Mucosa of rectum (tissue), 2 donors: ENCODE measurements around the gene KISS1.
"Not testable (repeated sequence)": the region's sequence is repeated elsewhere in the genome, so short reads cannot be mapped to it uniquely, and the experiment has no call there.

ENCODE experiments used
- H3K27ac ChIP-seq, 2 donors: one replicate each; pipeline ENCODE4 v1.7.0; 2013; ENCODE audit warnings: inconsistent platforms in 2 of 2, low read depth in 2 of 2, low read length in 2 of 2
- H3K27me3 ChIP-seq, 2 donors: one replicate each; pipeline ENCODE4 v1.7.0; 2013; ENCODE audit warnings: low read length in 2 of 2; ENCODE audit not compliant: control insufficient read depth in 2 of 2, insufficient read depth in 2 of 2
- H3K36me3 ChIP-seq, 2 donors: one replicate each; pipeline ENCODE4 v1.7.0; 2013; ENCODE audit warnings: low read length in 2 of 2; ENCODE audit not compliant: control insufficient read depth in 2 of 2, insufficient read depth in 2 of 2
- H3K4me1 ChIP-seq, 2 donors: one replicate each; pipeline ENCODE4 v1.7.0; 2013; ENCODE audit warnings: low read length in 2 of 2, mild to moderate bottlenecking in 1 of 2; ENCODE audit not compliant: control insufficient read depth in 2 of 2, insufficient read depth in 2 of 2
- H3K4me3 ChIP-seq, 2 donors: one replicate each; pipeline ENCODE4 v1.7.0; 2013; ENCODE audit warnings: low read length in 2 of 2
- H3K9ac ChIP-seq, 2 donors: one replicate each; pipeline ENCODE4 v1.7.0; 2013; ENCODE audit warnings: low read length in 2 of 2, low read depth in 1 of 2, mild to moderate bottlenecking in 1 of 2
- H3K9me3 ChIP-seq, 2 donors: one replicate each; pipeline ENCODE4 v1.7.0; 2013; ENCODE audit warnings: low read length in 2 of 2; ENCODE audit not compliant: control insufficient read depth in 2 of 2
- donor health status: healthy.
- donor health status: Normal muscosa, but diverticular disease.

KISS1 gene, protein sequence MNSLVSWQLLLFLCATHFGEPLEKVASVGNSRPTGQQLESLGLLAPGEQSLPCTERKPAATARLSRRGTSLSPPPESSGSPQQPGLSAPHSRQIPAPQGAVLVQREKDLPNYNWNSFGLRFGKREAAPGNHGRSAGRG

DNA sequence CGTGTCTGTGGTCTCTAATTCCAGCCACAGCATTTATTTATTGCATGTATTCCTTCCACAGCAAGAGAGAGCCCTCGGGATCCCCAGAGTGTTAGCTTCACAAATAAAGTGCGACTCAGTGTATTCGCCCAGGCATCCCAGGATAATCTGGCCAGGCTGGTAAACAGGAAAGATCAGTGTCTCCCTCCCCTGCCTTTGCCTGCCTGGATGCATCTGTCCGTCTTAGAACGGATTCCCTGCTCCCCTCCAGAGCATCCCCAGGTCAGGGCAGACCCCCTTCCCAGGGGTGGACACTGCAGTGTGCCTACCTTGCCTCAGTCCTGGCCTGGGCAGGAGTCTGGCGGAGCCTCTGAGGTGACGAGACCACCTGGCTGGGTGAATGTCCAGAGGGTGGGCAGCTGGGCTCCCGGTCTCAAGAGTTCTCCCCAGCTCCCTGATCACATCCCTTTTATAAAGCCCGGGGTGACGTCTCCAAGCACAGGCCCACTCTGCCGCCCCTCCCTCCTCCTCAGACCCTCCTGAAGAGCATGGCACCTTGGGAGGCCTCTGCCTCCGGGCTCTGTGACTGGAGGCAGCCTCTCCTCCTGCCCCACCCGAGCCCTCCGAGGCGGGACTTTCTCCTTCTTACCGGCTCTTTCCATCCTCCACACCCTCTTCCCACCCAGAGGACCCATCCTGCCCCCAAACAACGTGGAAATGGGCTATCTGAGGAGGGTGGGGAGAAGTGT lies at the start of gene KISS1:
Gene KISS1, minus strand, starts transcription at position 424 of the 728 bp plus-strand sequence. CDS start 3,615 bp downstream, outside the sequence.
- Histone ChIP-seq H3K9me3 (no peaks in the 10 kb centered on the region), H3K4me1 (peaks cover 0 to 6% of the 10 kb centered on the region in 2 donors), H3K27me3 (peaks cover 2% of the 10 kb centered on the region in 2 donors), H3K36me3 (no peaks in the 10 kb centered on the region), H3K4me3 (no peak within 1 kb of the TSS), H3K9ac (no peak within 1 kb of the TSS), H3K27ac (no peak within 1 kb of the TSS)

DNA sequence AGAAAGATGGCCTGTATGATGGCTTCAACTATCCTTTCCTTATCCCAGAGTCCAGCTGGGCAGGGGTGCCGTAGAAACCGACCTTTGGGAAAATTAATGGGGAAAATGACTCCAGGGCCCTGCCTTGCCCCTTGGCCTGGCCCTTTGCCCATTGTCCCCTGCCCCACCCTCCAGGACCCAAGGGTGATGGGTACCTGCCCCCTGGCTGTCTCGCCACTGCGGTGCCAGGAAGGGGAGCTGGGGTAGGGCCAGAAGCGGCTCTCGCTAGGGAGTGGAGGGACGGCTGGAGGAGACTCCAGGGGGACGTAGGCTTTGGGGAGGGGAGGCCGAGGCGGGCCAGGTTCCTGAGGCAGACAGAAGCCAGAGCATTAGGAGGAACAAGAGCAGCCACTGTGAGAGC lies 46.6 kb upstream of the KISS1 start:
- Histone ChIP-seq H3K27me3 (no peaks in the 10 kb centered on the region), H3K9ac (no peak overlapping the region), H3K9me3 (no peaks in the 10 kb centered on the region), H3K27ac (no peak overlapping the region), H3K4me3 (no peak overlapping the region), H3K36me3 (peaks cover 74 to 75% of the 10 kb centered on the region in 2 donors), H3K4me1 (no peaks in the 10 kb centered on the region)

DNA sequence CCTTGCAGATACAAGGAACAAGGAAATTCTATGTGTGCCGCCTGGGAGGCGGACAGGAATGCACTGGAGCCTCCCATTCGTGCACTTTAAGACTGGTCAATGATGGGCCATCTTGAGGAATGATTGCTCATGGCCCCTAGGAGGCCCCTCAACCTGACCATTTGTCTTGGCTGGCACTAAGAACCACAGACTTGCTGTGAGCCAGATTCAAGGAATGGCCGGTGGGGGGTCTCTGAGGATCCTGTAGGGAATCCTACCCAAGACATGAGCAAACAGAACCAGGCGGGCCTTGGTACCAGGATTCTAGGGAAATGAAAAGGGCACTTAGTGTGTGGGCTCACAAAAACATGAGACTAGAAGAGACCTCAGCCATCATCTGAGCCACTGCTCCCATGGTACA lies 45.6 kb upstream of the KISS1 start:
- H3K9me3 ChIP-seq = no peaks in the 10 kb centered on the region
- H3K4me3 ChIP-seq = no peak overlapping the region
- no peak overlapping the region for H3K9ac ChIP-seq
- no peak overlapping the region for H3K27ac ChIP-seq
- no peaks in the 10 kb centered on the region for H3K4me1 ChIP-seq
- H3K36me3 ChIP-seq = peaks cover 71 to 73% of the 10 kb centered on the region in 2 donors
- H3K27me3 ChIP-seq = no peaks in the 10 kb centered on the region

DNA sequence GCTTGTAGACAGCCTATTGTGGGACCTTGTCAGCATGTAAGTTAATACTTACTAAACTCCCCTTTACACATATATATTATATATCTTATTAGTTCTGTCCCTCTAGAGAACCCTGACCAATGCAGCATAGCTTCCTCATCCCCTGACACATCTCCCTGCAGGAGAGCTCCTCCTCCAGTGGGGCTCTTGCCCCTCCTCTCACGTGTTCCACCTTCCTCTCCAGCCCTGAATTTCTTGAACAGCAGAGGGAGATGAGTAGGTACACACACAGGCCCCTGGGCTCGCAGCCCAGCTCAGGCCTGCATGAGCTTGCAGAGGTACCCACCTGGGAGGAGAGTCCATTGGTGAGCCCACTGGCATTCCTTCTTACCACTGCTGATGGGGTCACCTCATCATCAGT lies 44.8 kb upstream of the KISS1 start:
- Histone ChIP-seq H3K36me3 (peaks cover 68 to 69% of the 10 kb centered on the region in 2 donors), H3K4me3 (no peak overlapping the region), H3K27me3 (no peaks in the 10 kb centered on the region), H3K9me3 (no peaks in the 10 kb centered on the region), H3K4me1 (no peaks in the 10 kb centered on the region), H3K9ac (no peak overlapping the region), H3K27ac (no peak overlapping the region)

DNA sequence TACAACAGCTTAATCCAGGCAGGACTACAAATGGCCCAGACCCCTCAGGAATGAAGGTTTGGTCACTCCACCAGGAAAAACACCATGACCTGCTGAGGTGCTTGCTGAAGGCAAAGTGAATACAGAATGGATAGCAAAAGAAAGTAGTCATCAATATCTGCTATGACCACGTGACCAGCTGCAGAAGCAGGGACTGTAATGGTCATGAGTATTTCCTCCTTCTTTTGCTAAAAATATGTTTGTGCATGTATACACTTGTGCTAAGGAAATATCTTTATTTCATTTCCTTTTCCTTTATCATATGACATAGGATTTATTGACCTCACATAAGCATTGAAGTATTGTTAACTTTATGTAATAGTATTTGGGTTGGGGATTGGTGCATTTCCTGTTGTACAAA lies 43.9 kb upstream of the KISS1 start:
- Histone ChIP-seq H3K36me3 (peaks cover 60 to 66% of the 10 kb centered on the region in 2 donors), H3K9me3 (no peaks in the 10 kb centered on the region), H3K27ac (no peak overlapping the region), H3K9ac (no peak overlapping the region), H3K4me3 (no peak overlapping the region), H3K27me3 (no peaks in the 10 kb centered on the region), H3K4me1 (no peaks in the 10 kb centered on the region)

DNA sequence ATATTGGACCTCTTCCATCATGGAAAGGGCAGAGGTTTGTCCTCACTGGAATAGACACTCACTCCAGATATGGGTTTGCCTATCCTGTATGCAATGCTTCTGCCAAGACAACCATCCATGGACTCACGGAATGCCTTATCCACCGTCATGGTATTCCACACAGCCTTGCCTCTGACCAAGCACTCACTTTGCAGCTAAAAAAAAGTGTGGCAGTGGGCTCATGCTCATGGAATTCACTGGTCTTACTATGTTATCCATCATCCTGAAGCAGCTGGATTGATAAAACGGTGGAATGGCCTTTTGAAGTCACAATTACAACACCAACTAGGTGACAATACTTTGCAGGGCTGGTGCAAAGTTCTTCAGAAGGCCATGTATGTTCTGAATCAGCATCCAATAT lies 43.1 kb upstream of the KISS1 start:
- H3K4me3 ChIP-seq, H3K9me3 ChIP-seq, H3K27ac ChIP-seq, H3K27me3 ChIP-seq, H3K4me1 ChIP-seq, H3K9ac ChIP-seq: not testable (repeated sequence)
- peaks cover 55 to 63% of the 10 kb centered on the region in 2 donors for H3K36me3 ChIP-seq

DNA sequence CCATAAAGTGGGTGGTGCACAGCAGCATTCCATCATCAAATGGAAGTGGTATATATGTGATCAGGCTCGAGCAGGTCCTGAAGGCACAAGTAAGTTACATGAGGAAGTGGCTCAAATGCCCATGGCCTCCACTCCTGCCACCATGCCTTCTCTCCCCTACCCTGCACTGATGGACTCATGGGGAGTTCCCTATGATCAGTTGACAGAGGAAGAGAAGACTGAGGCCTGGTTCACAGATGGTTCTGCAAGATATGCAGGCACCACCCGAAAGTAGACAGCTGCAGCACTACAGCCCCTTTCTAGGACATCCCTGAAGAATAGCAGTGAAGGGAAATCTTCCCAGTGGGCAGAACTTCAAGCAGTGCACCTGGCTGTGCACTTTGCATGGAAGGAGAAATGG lies 42.2 kb upstream of the KISS1 start:
- H3K4me1 ChIP-seq, H3K9ac ChIP-seq, H3K27ac ChIP-seq, H3K27me3 ChIP-seq, H3K4me3 ChIP-seq, H3K9me3 ChIP-seq: not testable (repeated sequence)
- peaks cover 61 to 70% of the 10 kb centered on the region in 2 donors for H3K36me3 ChIP-seq

DNA sequence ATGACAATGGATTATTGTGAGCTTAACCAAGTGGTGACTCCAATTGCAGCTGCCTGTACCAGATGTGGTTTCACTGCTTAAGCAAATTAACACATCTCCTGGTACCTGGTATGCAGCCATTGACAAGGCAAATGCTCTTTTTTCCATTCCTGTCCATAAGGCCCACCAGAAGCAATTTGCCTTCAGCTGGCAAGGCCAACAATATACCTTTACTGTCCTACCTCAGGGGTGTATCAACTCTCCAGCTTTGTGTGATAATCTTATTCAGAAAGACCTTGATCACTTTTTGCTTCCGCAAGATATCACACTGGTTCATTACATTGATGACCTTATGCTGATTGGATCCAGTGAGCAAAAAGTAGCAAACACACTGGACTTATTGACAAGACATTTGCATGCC lies 41.2 kb upstream of the KISS1 start:
- not testable (repeated sequence) for H3K4me3 ChIP-seq, H3K27ac ChIP-seq, H3K4me1 ChIP-seq, H3K27me3 ChIP-seq, H3K9ac ChIP-seq, H3K9me3 ChIP-seq
- peaks cover 53 to 62% of the 10 kb centered on the region in 2 donors for H3K36me3 ChIP-seq

DNA sequence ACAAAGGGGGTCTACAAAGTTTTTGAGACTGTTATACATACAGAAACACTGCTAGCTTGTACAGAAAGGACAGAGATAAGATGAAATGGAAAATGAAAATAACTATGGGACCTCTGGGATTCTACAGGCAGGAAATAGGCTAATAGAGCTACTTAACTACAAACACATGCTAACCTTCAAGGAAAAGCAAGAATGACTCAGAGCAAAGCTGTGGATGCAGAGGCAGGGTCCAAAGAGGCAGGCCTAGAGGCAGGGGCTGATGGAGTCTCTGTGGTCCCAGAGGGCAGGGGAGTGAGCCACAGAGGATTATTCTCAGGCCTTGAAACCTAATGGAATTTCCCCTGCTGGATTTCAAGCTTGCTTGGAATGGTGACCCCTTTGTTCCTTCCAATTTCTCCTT lies 36.2 kb upstream of the KISS1 start:
- Histone ChIP-seq H3K9ac (no peak overlapping the region), H3K9me3 (no peaks in the 10 kb centered on the region), H3K36me3 (peaks cover 59 to 72% of the 10 kb centered on the region in 2 donors), H3K4me1 (peaks cover 0 to 5% of the 10 kb centered on the region in 2 donors), H3K27me3 (no peaks in the 10 kb centered on the region), H3K27ac (no peak overlapping the region), H3K4me3 (no peak overlapping the region)

DNA sequence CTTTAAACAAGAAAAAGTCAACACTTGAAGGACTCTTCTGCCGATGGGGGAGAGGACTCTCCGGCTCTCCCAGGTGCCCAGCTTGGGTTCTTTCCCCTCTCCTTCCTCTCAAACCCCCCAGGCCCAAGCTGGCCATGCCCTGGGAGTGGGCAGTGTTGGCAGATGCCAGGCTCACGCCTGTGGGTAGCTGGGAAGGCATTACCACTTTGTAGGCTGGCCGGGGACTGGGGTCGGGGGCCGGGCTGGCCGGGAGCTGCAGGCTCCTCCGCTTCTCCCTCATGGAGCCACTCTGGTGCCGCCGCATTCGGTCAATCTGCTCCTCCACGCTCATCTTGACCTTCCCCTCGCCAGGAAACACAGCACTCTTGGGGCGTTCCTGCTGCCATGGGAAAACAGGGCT lies 33.9 kb upstream of the KISS1 start:
- Histone ChIP-seq H3K4me1 (peaks cover 13 to 16% of the 10 kb centered on the region in 2 donors), H3K27ac (no peak overlapping the region), H3K9me3 (no peaks in the 10 kb centered on the region), H3K4me3 (no peak overlapping the region), H3K9ac (no peak overlapping the region), H3K36me3 (peaks cover 69 to 79% of the 10 kb centered on the region in 2 donors), H3K27me3 (no peaks in the 10 kb centered on the region)
